MG63 (cell line): Measurements from ENCODE around the gene USH2A. TPM values are rescaled to one million over a fixed set of nuclear protein-coding genes. Genes with fewer than 3 reads are reported as not detected.
A peak's percentile ranks its signal among the peaks of the same experiment; 100 is the strongest.

ENCODE experiments used
- DNase-seq: peaks from one replicate; pipeline ENCODE4 v3.0.0-alpha.2; 2020
- H3K27me3 ChIP-seq: fragments of 250-450 bp; sonication (Bioruptor Pico); 2 replicates; pipeline ENCODE4 v1.5.1; 2020; ENCODE audit warnings: mild to moderate bottlenecking, moderate library complexity
- H3K36me3 ChIP-seq: fragments of 250-450 bp; sonication (Bioruptor Pico); 2 replicates; pipeline ENCODE4 v1.5.1; 2020; ENCODE audit warnings: mild to moderate bottlenecking, moderate library complexity
- H3K4me3 ChIP-seq: fragments of 250-450 bp; sonication (Bioruptor Pico); 2 replicates; pipeline ENCODE4 v1.5.1; 2020; ENCODE audit warnings: mild to moderate bottlenecking, moderate library complexity
- H3K9me3 ChIP-seq: fragments of 250-450 bp; sonication (Bioruptor Pico); 2 replicates; pipeline ENCODE4 v1.5.1; 2020; ENCODE audit warnings: mild to moderate bottlenecking, moderate library complexity
- total RNA-seq: library from RNA; depleted of rRNA; stranded (reverse); fragments of >200 nt; shearing (Covaris generic); gene quantifications from 2 replicates; pipeline ENCODE4 v1.2.3, GENCODE V29; 2014; ENCODE audit warnings: low replicate concordance

Gene USH2A
- total RNA-seq, 1 experiment from 2014 or later: 0.16 TPM

DNA sequence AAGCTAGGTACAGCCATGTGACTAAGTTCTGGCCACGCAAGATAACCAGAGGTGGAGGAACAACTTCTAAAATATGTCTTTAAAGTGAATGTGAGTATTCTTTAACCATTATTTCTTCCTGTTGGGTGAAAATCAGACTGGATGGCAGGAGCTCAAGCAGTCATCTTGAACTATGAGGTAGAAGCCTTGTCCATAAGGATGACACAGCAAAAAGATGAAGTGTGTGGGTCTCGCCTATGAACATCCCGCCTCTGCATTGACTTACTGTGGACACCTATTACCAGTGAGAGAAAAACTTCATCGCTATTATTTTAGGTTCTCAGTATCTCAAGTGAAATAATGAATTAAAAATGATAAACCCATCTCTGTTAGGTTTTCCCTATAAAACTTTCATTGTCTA is 365.3 kb downstream of the USH2A start:
- Histone ChIP-seq H3K27me3 (no peaks in the 10 kb centered on the region), H3K9me3 (no peaks in the 10 kb centered on the region), H3K4me3 (no peak overlapping the region), H3K36me3 (no peaks in the 10 kb centered on the region)
- no peak for DNase-seq

DNA sequence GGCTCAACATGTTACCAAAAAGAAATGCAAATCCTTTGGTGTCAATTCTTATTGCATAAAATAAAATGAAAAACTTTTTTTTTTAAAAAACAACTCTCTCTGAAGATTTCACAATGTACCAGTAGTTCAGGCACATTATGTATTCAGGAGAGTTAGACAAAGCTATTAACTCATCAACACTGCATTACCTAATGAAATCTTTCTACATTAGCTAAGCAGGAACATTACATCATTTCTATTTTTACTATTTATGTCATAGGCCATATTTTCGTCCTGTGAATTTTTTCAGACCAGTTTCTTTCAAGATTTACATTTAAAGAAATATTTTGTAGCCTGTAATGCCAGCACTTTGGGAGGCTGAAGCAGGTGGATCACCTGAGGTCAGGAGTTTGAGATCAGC is 366.2 kb downstream of the USH2A start:
- no peak overlapping the region for H3K4me3 ChIP-seq
- DNase-seq: no peak

DNA sequence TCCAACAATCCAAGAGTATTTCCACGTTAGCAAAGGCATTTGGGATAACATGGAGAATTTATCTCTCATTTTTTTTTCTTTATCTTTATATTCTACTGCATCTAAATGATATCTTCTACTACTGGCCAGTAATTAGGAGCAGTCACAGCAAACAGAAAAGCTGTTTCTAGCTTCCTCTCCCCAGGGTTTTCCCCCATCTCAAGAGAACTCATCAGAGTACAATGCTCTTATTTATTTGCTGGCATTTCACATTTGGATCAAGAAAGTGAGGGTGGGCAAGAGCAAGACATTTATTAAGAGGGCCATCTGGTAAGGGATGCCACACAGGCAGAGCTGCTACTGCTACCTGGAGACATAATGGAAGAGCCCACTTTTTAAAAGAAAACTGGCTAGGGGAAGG is 368.2 kb downstream of the USH2A start:
- DNase-seq: no peak

More for the DNA sequence above, 366.2 kb downstream of the USH2A start:
- Histone ChIP-seq H3K36me3 (no peaks in the 10 kb centered on the region), H3K27me3 (no peaks in the 10 kb centered on the region), H3K9me3 (no peaks in the 10 kb centered on the region)

DNA sequence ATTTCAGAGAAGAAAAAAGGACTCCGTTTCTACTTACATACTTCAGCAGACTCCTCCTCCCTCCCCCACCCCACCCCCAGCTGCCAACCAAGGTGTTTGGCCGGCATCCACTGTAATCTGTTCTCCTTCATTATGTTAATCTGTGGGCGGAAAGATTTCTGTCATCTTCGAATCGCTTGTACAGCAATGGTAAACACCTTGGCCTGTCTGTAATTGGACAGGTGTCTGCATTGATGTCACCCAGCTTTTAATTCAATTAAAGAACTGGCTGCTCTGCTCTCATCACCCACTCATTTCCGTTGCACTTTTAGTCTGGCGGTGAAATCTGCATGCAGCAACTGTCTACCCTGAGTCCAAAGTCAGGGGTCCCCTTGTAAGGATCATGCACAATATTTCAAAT is 368.6 kb downstream of the USH2A start:
- no peaks in the 10 kb centered on the region for H3K9me3 ChIP-seq
- no peak overlapping the region for H3K4me3 ChIP-seq
- no peaks in the 10 kb centered on the region for H3K36me3 ChIP-seq
- no peak for DNase-seq
- H3K27me3 ChIP-seq: no peaks in the 10 kb centered on the region

More for the DNA sequence above, 368.2 kb downstream of the USH2A start:
- H3K4me3 ChIP-seq: no peak overlapping the region
- H3K36me3 ChIP-seq: no peaks in the 10 kb centered on the region
- H3K9me3 ChIP-seq: no peaks in the 10 kb centered on the region
- no peaks in the 10 kb centered on the region for H3K27me3 ChIP-seq

DNA sequence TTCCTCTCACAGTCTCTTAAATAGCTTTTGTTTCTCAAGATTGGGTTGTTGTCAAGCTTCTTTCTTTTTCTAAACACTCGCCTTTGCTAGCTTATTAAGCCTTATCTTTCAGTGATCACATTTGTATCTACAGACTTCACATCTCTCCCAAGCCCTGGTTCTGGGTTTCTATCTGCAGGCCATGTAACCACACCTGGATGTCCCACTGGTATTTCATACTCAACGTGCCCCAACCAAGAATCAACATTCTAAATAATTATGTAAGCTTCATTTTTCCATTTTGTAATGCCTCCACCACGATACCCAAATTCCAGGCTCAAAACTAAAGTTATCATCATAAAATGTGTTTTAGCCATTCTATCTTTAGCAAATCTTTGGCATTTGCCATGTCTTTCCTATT is 372.2 kb downstream of the USH2A start:
- H3K4me3 ChIP-seq: no peak overlapping the region

DNA sequence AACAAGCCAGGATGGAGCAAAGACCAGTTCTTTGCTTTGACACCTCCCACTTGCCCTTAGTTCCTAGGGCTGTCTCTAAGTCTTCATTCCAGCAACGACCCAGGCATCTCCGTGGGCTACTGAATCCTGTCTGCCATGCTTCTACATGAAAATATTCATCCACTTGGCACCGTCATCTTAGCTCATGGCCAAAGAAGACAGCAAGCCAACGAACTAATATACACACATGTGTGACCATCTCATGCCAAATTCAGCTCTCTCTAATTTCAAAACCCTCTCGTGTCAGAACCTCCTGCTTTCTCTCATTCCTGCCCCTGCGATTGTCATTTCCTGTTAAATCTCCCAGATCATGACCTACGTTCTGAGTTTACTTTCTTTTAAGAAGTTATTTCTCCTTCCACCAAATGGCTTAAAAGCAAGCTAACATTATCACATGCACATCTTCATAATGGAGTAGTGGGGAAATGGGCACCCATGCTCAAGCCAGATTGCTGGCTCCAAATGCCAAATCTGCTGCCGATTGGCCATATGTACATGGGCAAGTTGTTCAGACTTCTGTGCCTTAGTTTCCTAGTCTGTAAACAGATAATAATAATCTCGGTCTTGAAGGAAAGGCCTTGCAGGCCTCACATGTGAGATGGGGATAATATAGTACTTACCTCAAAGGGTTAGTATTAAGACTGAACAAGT is 373.4 kb downstream of the USH2A start:
- H3K27me3 ChIP-seq: no peaks in the 10 kb centered on the region
- no peak overlapping the region for H3K4me3 ChIP-seq
- H3K9me3 ChIP-seq: no peaks in the 10 kb centered on the region
- no peaks in the 10 kb centered on the region for H3K36me3 ChIP-seq
- DNase-seq: peak; percentile 72

More for the DNA sequence above, 372.2 kb downstream of the USH2A start:
- Histone ChIP-seq H3K9me3 (no peaks in the 10 kb centered on the region), H3K27me3 (no peaks in the 10 kb centered on the region), H3K36me3 (no peaks in the 10 kb centered on the region)
- no peak for DNase-seq

DNA sequence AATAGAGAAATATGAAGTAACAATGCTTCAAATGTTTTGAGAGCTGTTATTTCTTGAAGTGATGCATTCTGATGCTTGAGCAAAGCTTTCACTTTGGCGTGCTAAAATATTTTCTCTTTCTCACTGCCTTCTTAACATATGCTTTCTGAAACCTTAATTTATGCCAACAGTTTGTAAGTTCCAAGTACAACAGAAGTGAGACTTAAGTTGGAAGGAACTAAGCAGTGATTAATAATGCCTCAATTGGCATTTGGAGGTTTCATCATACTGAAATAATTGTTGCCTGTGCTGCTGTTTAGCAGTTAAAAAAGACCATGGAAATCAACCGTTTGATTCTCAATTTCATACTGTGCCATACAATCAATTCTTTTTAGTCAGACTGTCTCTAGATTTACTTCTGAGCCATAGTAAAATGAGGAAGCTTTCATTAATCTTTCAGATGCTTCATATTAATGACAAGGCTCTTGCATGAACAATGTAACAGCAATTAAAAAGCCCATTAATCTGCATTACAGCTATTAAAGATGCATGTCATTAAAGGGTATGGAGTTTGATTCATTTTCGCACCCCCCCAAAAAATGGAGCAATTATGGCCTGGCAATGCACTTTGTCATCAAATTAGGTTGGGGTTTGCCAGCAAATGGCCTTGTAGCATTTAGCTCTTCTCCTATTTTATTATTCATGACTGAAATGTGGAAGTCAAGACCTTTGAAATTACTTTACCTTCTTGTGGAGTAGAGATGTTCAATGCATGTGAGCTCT is 375.3 kb downstream of the USH2A start:
- no peak for DNase-seq
- no peaks in the 10 kb centered on the region for H3K27me3 ChIP-seq
- H3K36me3 ChIP-seq: no peaks in the 10 kb centered on the region
- no peak overlapping the region for H3K4me3 ChIP-seq
- no peaks in the 10 kb centered on the region for H3K9me3 ChIP-seq

DNA sequence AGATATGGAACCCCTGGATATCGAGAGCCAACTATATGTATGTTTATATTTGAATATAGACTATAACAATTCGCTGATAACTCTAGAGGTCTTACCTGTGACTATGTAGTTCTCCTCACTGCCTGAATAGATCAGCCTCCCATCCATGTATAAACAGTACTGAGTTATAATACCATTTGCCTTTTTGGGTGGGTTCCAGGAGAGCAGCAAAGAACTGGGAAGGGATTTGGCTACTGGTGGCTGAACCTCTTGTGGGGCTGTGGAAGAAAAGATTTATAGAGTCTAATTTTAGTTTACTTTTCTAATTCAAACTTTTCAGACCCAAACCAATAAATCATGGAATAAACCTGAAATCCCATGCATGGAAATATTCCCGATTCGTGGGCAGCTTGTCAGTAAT is 376.9 kb downstream of the USH2A start:
- Histone ChIP-seq H3K4me3 (no peak overlapping the region), H3K9me3 (no peaks in the 10 kb centered on the region), H3K27me3 (no peaks in the 10 kb centered on the region), H3K36me3 (no peaks in the 10 kb centered on the region)
- peak; percentile 21 for DNase-seq

DNA sequence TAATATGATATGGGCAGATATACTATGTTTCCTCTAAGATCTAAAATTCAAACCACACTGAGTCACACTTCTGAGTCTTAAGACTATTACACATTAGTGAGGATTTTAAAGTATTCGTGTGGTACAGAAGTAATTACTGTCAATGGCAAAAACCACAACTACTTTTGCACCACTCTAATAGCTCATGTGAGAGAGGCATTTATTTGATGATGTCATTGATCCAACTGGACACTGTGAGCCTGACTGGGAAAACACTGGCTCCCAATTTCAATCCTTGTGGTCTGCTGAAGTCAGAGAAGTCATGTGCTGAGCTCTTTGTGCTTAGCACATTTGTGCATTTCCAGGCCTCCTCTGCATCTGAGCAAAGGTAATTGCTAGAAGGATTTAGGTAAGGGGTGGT is 377.8 kb downstream of the USH2A start:
- Histone ChIP-seq H3K9me3 (no peaks in the 10 kb centered on the region), H3K27me3 (no peaks in the 10 kb centered on the region), H3K36me3 (no peaks in the 10 kb centered on the region), H3K4me3 (no peak overlapping the region)
- DNase-seq: peak; percentile 63

DNA sequence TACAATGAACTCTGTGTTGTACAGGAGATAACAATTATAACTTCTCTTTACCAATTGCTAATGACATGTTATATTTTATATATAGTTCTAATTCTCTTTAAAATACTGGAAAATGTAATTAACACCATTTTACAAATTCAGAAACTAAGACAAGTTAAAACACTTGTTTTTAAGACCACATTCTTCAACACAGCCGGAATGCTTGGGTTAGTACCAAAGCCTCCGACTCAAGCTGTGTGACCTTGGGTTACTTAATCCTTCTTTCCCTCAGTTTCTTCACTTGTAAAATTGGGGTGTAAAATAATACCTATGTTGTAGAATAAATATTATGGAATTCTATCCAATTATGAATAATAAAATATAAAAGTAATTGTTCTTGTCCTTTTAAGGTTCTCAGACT is 378.7 kb downstream of the USH2A start:
- Histone ChIP-seq H3K36me3 (no peaks in the 10 kb centered on the region), H3K4me3 (no peak overlapping the region), H3K9me3 (no peaks in the 10 kb centered on the region), H3K27me3 (no peaks in the 10 kb centered on the region)
- no peak for DNase-seq

DNA sequence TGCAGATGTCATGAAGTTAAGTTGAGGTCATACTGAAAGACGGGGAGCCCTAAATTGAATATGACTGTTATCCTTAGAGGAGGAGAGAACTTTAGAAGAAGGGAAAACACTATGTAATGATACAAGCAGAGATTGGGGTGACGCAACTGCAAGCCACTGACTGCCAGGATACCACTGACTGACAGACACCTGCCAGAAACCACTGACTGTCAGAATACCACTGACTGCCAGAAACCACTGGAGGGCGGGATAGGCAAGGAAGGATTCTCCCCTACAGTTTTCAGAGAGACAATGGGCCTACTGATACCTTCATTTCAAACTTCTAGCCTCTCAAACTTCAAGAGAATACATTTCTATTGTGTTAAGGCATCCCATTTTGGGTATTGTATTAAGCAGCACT is 388.7 kb downstream of the USH2A start:
- Histone ChIP-seq H3K4me3 (no peak overlapping the region), H3K9me3 (no peaks in the 10 kb centered on the region), H3K36me3 (no peaks in the 10 kb centered on the region), H3K27me3 (no peaks in the 10 kb centered on the region)
- DNase-seq: peak; percentile 64

DNA sequence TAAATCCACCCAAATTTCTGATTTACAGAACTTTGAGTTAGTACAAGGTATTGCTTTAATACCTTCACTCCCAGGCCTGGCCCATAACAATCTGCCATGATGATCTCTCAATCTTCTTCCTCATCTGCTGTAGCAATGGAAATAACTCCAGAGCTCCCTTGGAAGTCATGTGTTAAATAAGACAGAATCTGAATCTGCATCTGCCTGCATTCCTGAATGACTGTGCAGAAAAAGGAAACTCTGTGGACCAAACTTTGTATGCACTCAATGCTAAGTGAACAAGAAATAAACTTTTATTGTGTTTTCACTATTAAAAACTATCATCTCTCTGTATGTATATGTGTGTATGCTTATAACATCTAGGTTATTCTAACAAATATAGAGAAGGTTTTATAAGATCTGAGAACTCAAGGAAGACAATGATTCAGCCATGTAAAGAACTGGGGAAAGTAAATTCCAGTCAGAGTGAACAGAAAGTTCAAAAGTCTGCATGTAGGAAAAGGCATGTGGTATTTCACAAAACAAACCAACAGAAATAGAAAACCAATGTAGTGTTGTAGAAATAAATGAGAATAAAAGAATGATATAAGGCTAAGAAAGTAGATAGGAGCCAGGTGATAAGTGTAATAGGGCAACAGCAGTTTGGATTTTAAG is 390.2 kb downstream of the USH2A start:
- no peak overlapping the region for H3K4me3 ChIP-seq
- H3K9me3 ChIP-seq: no peaks in the 10 kb centered on the region
- no peaks in the 10 kb centered on the region for H3K36me3 ChIP-seq
- DNase-seq: no peak
- no peaks in the 10 kb centered on the region for H3K27me3 ChIP-seq

DNA sequence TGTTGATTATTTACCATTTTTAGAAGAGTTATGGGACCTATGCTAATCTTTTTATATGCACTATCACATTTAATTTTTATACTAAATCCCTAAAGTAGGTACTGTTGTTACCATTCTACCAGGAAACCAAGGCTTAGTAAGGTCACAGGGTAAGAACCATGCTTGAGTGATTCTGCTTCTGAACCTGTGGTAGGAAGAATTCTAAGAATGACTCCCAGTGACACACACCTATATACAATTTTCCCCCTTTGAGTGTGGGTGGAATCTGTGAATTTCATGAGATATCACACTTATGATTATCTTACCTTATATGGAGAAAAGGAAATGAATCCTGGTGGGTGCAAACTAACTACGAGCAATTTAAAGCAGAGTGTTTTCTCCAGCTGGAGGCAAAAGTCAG is 391.0 kb downstream of the USH2A start:
- Histone ChIP-seq H3K27me3 (no peaks in the 10 kb centered on the region), H3K9me3 (no peaks in the 10 kb centered on the region), H3K36me3 (no peaks in the 10 kb centered on the region), H3K4me3 (no peak overlapping the region)
- DNase-seq: no peak

DNA sequence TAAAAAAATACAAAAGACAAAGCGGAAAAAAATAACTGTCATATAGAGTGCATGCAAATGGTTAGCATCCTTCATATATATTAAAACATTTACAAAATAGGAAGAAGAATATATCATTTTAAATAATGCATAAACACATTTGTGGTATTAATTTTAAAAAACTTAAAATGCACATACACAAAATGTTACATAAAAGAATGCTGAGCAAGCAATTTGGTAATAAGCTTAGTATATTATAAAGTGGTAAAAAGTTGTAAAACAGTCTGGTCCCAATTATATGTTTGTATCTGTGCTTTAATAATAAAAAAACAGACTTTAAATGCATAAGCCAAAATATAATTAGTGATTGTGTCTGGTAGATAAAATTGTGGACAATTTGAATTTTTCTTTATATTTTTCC is 394.6 kb downstream of the USH2A start:
- no peaks in the 10 kb centered on the region for H3K9me3 ChIP-seq
- H3K36me3 ChIP-seq: no peaks in the 10 kb centered on the region
- no peak for DNase-seq
- H3K4me3 ChIP-seq: no peak overlapping the region
- H3K27me3 ChIP-seq: no peaks in the 10 kb centered on the region

DNA sequence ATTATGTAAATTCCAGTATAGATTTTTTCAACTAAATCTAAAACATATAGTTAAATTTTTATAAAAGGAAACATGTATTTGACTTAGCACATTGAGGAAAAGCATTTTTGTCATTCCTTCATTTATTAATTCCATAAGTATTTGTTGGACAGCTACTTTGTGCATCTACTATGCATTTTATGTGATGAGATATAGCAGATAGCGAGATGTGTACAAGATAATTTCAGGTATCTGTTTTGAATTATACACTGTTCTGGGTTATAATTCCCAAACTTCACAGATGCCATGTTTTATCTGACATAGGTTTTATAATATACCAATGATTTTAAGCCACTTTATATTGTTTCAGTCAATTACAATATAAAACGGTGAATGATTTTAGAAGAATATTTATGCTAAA is 398.7 kb downstream of the USH2A start:
- no peaks in the 10 kb centered on the region for H3K27me3 ChIP-seq
- no peak overlapping the region for H3K4me3 ChIP-seq
- DNase-seq: no peak
- H3K9me3 ChIP-seq: no peaks in the 10 kb centered on the region
- H3K36me3 ChIP-seq: no peaks in the 10 kb centered on the region

DNA sequence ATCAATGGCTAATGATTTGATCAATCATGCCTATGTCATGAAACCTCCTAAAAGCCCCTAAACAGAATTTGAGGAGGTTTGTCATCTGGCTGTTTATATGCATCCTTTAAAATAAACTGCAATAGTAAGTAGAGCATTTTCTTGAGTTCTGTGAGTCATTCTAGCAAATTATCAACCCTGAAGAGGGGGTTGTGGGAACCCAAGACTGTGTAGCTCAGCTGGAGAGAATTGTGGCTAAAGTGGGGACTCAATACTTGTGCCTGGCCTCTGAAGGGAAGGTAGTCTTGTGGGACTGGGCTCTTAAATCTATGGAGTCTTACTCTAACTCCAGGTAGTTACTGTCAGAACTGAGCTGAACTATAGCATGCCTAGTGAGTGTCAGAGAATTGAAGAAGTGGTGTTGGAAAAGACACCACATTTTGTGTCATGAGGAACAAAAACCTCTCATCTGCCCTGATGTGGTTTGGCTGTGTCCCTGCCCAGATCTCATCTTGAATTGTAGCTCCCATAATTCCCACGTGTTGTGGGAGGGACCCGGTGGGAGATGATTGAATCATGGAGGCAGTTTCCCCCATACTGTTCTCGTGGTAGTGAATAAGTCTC is 402.4 kb downstream of the USH2A start:
- Histone ChIP-seq H3K36me3 (no peaks in the 10 kb centered on the region), H3K4me3 (no peak overlapping the region), H3K27me3 (no peaks in the 10 kb centered on the region), H3K9me3 (no peaks in the 10 kb centered on the region)
- no peak for DNase-seq

DNA sequence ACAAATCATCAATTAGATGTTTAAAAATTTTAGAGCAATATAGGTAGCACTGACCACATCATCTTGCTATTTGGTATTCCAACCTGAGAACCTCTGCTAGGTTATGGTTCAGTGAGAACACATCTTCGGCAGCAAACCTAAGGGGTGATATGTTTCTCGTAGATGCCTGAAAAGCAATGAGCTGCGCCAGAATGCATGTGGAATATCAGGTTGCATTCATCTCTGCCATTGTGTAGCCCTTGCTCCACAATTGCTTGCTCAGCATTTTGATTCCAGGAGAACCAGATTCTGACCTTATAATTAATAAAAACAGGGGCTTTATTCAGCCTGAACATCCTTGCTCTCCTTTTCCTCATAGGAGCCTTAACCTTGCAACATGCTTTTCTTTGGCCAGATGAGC is 408.1 kb downstream of the USH2A start:
- DNase-seq: no peak
- H3K9me3 ChIP-seq: no peaks in the 10 kb centered on the region
- no peaks in the 10 kb centered on the region for H3K36me3 ChIP-seq
- H3K27me3 ChIP-seq: no peaks in the 10 kb centered on the region
- no peak overlapping the region for H3K4me3 ChIP-seq
